ENCODE data around the gene BICC1. TPM values are rescaled to one million over a fixed set of nuclear protein-coding genes. Genes with fewer than 3 reads are reported as not detected.

The BICC1 gene
- total and polyA plus RNA-seq, 2 of the 13 experiments (the other 11 are each of a cell fraction or from before 2014, with no cell fraction given), result 0.18 to 1.5 TPM

DNA sequence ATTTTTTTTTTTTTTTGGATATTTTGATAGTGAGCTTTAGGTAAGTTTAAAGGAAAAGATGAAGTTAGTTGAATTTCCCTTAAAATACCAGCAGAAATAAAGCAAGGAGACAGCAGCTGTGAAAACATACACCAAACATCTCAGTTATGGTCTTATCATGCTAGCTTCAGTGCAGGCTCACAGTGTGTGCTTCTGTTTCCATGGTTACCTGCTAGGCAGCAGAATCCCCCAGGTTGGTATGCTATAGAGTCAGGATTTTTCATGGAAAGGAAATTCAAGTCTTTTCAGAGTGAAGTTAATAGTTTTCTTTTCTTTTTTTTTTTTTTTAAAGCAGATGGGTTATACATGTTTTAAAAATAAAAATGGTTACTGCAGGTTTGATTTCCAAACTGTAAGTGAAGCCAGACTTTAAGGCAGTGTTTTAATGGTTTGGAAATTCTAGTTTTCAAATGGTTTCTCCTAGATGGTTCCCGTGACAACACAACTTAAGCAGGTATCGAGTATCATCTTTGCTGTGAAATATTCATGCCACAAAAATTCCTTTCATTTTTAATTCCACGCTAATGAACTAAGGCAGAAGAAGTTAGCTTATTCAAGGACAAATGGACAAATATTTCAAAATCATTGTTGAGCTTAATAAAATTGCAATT, 230.9 kb downstream of the BICC1 start:
- no peaks in the 10 kb centered on the region for H3K27me3 ChIP-seq (ENCODE audit: control insufficient read depth in 1 of 2, insufficient read depth in 2 of 2, low read length in 2 of 2)
- no peak overlapping the region for H2AFZ ChIP-seq (ENCODE audit: low read length)
- 78% methylated on average over 3 of the region's 3 CpGs for WGBS (ENCODE audit: low lambda C conversion rate)
- H3K79me2 ChIP-seq (ENCODE audit: insufficient read depth, low read length), result no peaks in the 10 kb centered on the region
- H3K4me1 ChIP-seq (ENCODE audit: insufficient read depth, low read length), result no peaks in the 10 kb centered on the region
- no TSS peak for BruUV-seq (replicated peaks)
- POLR2A ChIA-PET, result interaction anchor here (0.6 kb wide), 1 partner anchor 475 kb away, joined by 3 read pairs; the partner anchor contains the start of gene CISD1
- no peak for TF ChIP-seq NR2F1 (CRISPR knock-in tag; IDR thresholded peaks at IDR 0.05)
- no peak for TF ChIP-seq ZSCAN12 (CRISPR knock-in tag; IDR thresholded peaks at IDR 0.05)
- no peak for TF ChIP-seq ISL2 (CRISPR knock-in tag; IDR thresholded peaks at IDR 0.05)
- TF ChIP-seq KLF16 (CRISPR knock-in tag; IDR thresholded peaks at IDR 0.05), result no peak
- TF ChIP-seq SIX1 (CRISPR knock-in tag; IDR thresholded peaks at IDR 0.05; ENCODE audit: borderline replicate concordance), result no peak
- no peak for TF ChIP-seq BRCA1 (CRISPR knock-in tag; IDR thresholded peaks at IDR 0.05)
- no peak for TF ChIP-seq ZNF225 (CRISPR knock-in tag; IDR thresholded peaks at IDR 0.05)
- TF ChIP-seq, protein P1, sequence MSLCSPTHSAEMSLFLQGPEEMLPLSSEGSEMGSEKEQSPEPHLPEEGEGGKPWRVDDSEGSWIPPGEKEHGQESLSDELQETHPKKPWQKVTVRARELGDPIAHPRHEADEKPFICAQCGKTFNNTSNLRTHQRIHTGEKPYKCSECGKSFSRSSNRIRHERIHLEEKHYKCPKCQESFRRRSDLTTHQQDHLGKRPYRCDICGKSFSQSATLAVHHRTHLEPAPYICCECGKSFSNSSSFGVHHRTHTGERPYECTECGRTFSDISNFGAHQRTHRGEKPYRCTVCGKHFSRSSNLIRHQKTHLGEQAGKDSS (CRISPR knock-in tag; IDR thresholded peaks at IDR 0.05; ENCODE audit: borderline replicate concordance, low read depth), result no peak
- no peak for TF ChIP-seq ZNF138 (CRISPR knock-in tag; IDR thresholded peaks at IDR 0.05; ENCODE audit: low read depth)
- no peak for TF ChIP-seq POLR2AphosphoS2 (IDR thresholded peaks at IDR 0.05; ENCODE audit: low read depth, low read length)
- TF ChIP-seq THAP8 (CRISPR knock-in tag; IDR thresholded peaks at IDR 0.05; ENCODE audit: borderline replicate concordance), result no peak
- TF ChIP-seq, protein P2, sequence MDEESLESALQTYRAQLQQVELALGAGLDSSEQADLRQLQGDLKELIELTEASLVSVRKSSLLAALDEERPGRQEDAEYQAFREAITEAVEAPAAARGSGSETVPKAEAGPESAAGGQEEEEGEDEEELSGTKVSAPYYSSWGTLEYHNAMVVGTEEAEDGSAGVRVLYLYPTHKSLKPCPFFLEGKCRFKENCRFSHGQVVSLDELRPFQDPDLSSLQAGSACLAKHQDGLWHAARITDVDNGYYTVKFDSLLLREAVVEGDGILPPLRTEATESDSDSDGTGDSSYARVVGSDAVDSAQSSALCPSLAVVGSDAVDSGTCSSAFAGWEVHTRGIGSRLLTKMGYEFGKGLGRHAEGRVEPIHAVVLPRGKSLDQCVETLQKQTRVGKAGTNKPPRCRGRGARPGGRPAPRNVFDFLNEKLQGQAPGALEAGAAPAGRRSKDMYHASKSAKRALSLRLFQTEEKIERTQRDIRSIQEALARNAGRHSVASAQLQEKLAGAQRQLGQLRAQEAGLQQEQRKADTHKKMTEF (CRISPR knock-in tag; IDR thresholded peaks at IDR 0.05), result no peak
- no peak for TF ChIP-seq ZFP41 (CRISPR knock-in tag; IDR thresholded peaks at IDR 0.05; ENCODE audit: borderline replicate concordance)
- no peak for TF ChIP-seq DNMT3B (CRISPR knock-in tag; conservative IDR thresholded peaks at IDR 0.05)
- TF ChIP-seq KDM4B (CRISPR knock-in tag; IDR thresholded peaks at IDR 0.05), result no peak
- no peak for TF ChIP-seq ZBED4 (CRISPR knock-in tag; IDR thresholded peaks at IDR 0.05; ENCODE audit: borderline replicate concordance)
- no peak for TF ChIP-seq SRF (IDR thresholded peaks at IDR 0.05; ENCODE audit: low read depth, low read length)
- TF ChIP-seq ZNF530 (CRISPR knock-in tag; IDR thresholded peaks at IDR 0.05; ENCODE audit: low read depth), result no peak
- no peak for ATAC-seq
- in situ Hi-C loops (cut with HindIII; ENCODE audit: extremely low pct_ligation_motif_present, low pct_unique_long_range_greater_than_20kb), result no loop called here
- no peak for FAIRE-seq
- intact Hi-C loops (cut with micrococcal nuclease; ENCODE audit: unreplicated experiment), result no loop called here
- no peak overlapping the region for H3K4me2 ChIP-seq (ENCODE audit: low read depth, low read length)
- H3K27ac ChIP-seq (ENCODE audit: extremely low read length, insufficient read depth, low read length), result no peak overlapping the region
- no peak overlapping the region for H3K9ac ChIP-seq (ENCODE audit: insufficient read depth, low read depth, low read length)
- no peak overlapping the region for H3K4me3 ChIP-seq (replicated peaks in 1 of 3; ENCODE audit: insufficient read depth in 1 of 3, low read depth in 2 of 3, low read length in 3 of 3)
- CTCF ChIA-PET (ENCODE audit: low intra/inter-chr PET ratio, low total read pairs), result no interaction called here
- H4K20me1 ChIP-seq (ENCODE audit: insufficient read depth, low read length), result no peaks in the 10 kb centered on the region
- no peak for DNase-seq (ENCODE audit: low spot score)
- no peaks in the 10 kb centered on the region for H3K9me3 ChIP-seq (ENCODE audit: low read length)
- no peaks in the 10 kb centered on the region for H3K36me3 ChIP-seq (replicated peaks in 1 of 2; ENCODE audit: control insufficient read depth in 1 of 2, insufficient read depth in 2 of 2, low read length in 2 of 2)
